DND-41 (cell line): Measurements from ENCODE around the gene TEKT2.

ENCODE experiments used
- ATAC-seq: fragments of 200-7000 bp; cut with Tn5 transposase; 3 replicates; pipeline ENCODE4 v1.9.1; 2021; ENCODE audit warnings: low read depth; ENCODE audit not compliant: insufficient read depth
- DNase-seq: peaks from one replicate; pipeline ENCODE4 v3.0.0-alpha.2; 2020
- H2AFZ ChIP-seq: 2 replicates; pipeline ENCODE4 v1.6.0; 2012; ENCODE audit warnings: low read depth, low read length
- H3K27ac ChIP-seq: 2 replicates; pipeline ENCODE4 v1.5.1; 2012; ENCODE audit warnings: low read length, inconsistent platforms
- H3K27me3 ChIP-seq: fragments of 200-600 bp; sonication (generic); 2 replicates; pipeline ENCODE4 v1.6.0; 2012; ENCODE audit warnings: low read length, mild to moderate bottlenecking, inconsistent platforms; ENCODE audit not compliant: insufficient read depth, poor library complexity
- H3K36me3 ChIP-seq: 2 replicates; pipeline ENCODE4 v1.5.1; 2012; ENCODE audit warnings: low read length, inconsistent platforms; ENCODE audit not compliant: insufficient read depth
- H3K4me1 ChIP-seq: 2 replicates; pipeline ENCODE4 v1.5.1; 2012; ENCODE audit warnings: mild to moderate bottlenecking, low read length; ENCODE audit not compliant: insufficient read depth
- H3K4me2 ChIP-seq: 2 replicates; pipeline ENCODE4 v1.6.0; 2012; ENCODE audit warnings: mild to moderate bottlenecking, moderate library complexity, low read length, inconsistent platforms; ENCODE audit not compliant: insufficient read depth
- H3K4me3 ChIP-seq, 2 experiments: fragments of 200-600 bp in 1 of 2; shearing (Covaris generic) in 1 of 2; 2 replicates each; pipeline ENCODE4 v1.5.1; 2012 to 2016; ENCODE audit warnings: inconsistent platforms in 2 of 2, low read length in 2 of 2, mild to moderate bottlenecking in 2 of 2, low read depth in 1 of 2, moderate library complexity in 1 of 2
- H3K79me2 ChIP-seq: 2 replicates; pipeline ENCODE4 v1.6.0; 2012; ENCODE audit warnings: low read length, inconsistent platforms; ENCODE audit not compliant: insufficient read depth
- H3K9ac ChIP-seq: 2 replicates; pipeline ENCODE4 v1.6.0; 2012; ENCODE audit warnings: low read depth, mild to moderate bottlenecking, inconsistent platforms, low read length, moderate library complexity
- H3K9me3 ChIP-seq: 2 replicates; pipeline ENCODE4 v1.5.1; 2012; ENCODE audit warnings: low read length, moderate library complexity, mild to moderate bottlenecking, inconsistent platforms; ENCODE audit not compliant: insufficient read depth, severe bottlenecking
- H4K20me1 ChIP-seq: 2 replicates; pipeline ENCODE4 v1.6.0; 2012; ENCODE audit warnings: low read length; ENCODE audit not compliant: insufficient read depth
- CTCF ChIP-seq: IDR thresholded peaks from 2 replicates; pipeline ENCODE4 v1.5.1; 2012; ENCODE audit warnings: borderline replicate concordance, low read length, moderate library complexity, mild to moderate bottlenecking; ENCODE audit not compliant: poor library complexity, severe bottlenecking; ENCODE audit errors: extremely low read depth
- EZH2 ChIP-seq: IDR thresholded peaks from 3 replicates; pipeline ENCODE4 v1.6.1; 2012; ENCODE audit warnings: borderline replicate concordance, low read depth, mild to moderate bottlenecking, moderate library complexity, low read length, inconsistent platforms; ENCODE audit not compliant: severe bottlenecking

TEKT2 gene

GRCh38 chr1:36137776-36138175 lies 53.9 kb downstream of the TEKT2 start:
- Histone ChIP-seq H3K79me2 (peaks cover 24% of the 10 kb centered on the region), H4K20me1 (peaks cover 12% of the 10 kb centered on the region), H2AFZ (no peak overlapping the region), H3K36me3 (peaks cover 43% of the 10 kb centered on the region), H3K9ac (no peak overlapping the region), H3K4me1 (no peaks in the 10 kb centered on the region), H3K4me3 (no peak overlapping the region), H3K27ac (no peak overlapping the region), H3K9me3 (no peaks in the 10 kb centered on the region), H3K4me2 (no peak overlapping the region), H3K27me3 (no peaks in the 10 kb centered on the region)
- DNase-seq, result no peak
- TF ChIP-seq CTCF, result no peak
- TF ChIP-seq EZH2, result no peak
- no peak for ATAC-seq
